Neural cell (in vitro differentiated cells): ENCODE measurements around the gene BIK. TPM values are rescaled to one million over a fixed set of nuclear protein-coding genes. Genes with fewer than 3 reads are reported as not detected.
A peak's percentile ranks its signal among the peaks of the same experiment; 100 is the strongest.

Experiments used
- H2AFZ ChIP-seq: fragments of 200-600, 300-800 bp; sonication (generic), shearing (Covaris generic); 2 replicates; pipeline ENCODE4 v1.6.0; 2014; ENCODE audit warnings: low read depth, mild to moderate bottlenecking, antibody characterized with exemption, low read length, moderate library complexity
- H3F3A ChIP-seq: fragments of 200-600 bp; shearing (Covaris generic); 2 replicates; pipeline ENCODE4 v1.6.1; 2016; ENCODE audit warnings: mild to moderate bottlenecking, moderate library complexity, mixed read lengths, antibody characterized with exemption, low read length; ENCODE audit not compliant: insufficient read depth, poor library complexity, severe bottlenecking
- H3K27ac ChIP-seq: fragments of 200-600, 300-800 bp; sonication (generic), shearing (Covaris generic); 2 replicates; pipeline ENCODE4 v1.5.1; 2014; ENCODE audit warnings: mild to moderate bottlenecking, low read length, moderate library complexity
- H3K27me3 ChIP-seq: fragments of 300-800, 200-600 bp; sonication (generic), shearing (Covaris generic); 2 replicates; pipeline ENCODE4 v1.6.0; 2014; ENCODE audit warnings: mild to moderate bottlenecking, low read depth, low read length, moderate library complexity; ENCODE audit not compliant: insufficient read depth
- H3K36me3 ChIP-seq: fragments of 300-800, 200-600 bp; sonication (generic), shearing (Covaris generic); 2 replicates; pipeline ENCODE4 v1.5.1; 2014; ENCODE audit warnings: mild to moderate bottlenecking, antibody characterized with exemption, low read length, moderate library complexity; ENCODE audit not compliant: insufficient read depth
- H3K4me2 ChIP-seq: fragments of 300-800, 200-600 bp; sonication (generic), shearing (Covaris generic); 2 replicates; pipeline ENCODE4 v1.6.0; 2014; ENCODE audit warnings: mild to moderate bottlenecking, low read length
- H3K4me3 ChIP-seq: fragments of 300-800, 200-600 bp; sonication (generic), shearing (Covaris generic); 2 replicates; pipeline ENCODE4 v1.5.1; 2014; ENCODE audit warnings: mild to moderate bottlenecking, low read length, moderate library complexity
- H3K79me2 ChIP-seq: fragments of 200-600 bp; shearing (Covaris generic); replicated peaks from 2 replicates; pipeline ENCODE4 v1.6.0; 2014; ENCODE audit warnings: mild to moderate bottlenecking, low read length, moderate library complexity; ENCODE audit not compliant: insufficient read depth
- H3K9ac ChIP-seq: fragments of 300-800, 200-600 bp; sonication (generic), shearing (Covaris generic); 2 replicates; pipeline ENCODE4 v1.6.1; 2016; ENCODE audit warnings: mild to moderate bottlenecking, low read length, mixed read lengths
- H3K9me2 ChIP-seq: fragments of 200-600 bp; shearing (Covaris generic); 2 replicates; pipeline ENCODE4 v1.6.1; 2016; ENCODE audit warnings: mild to moderate bottlenecking, low read length, mixed read lengths; ENCODE audit not compliant: insufficient read depth
- H3K9me3 ChIP-seq: fragments of 200-600, 300-800 bp; sonication (generic), shearing (Covaris generic); 2 replicates; pipeline ENCODE4 v1.6.1; 2016; ENCODE audit warnings: mild to moderate bottlenecking, mixed run types, low read length, moderate library complexity, mixed read lengths
- H4K20me1 ChIP-seq: fragments of 200-600 bp; shearing (Covaris generic); 2 replicates; pipeline ENCODE4 v1.6.1; 2016; ENCODE audit warnings: mild to moderate bottlenecking, mixed run types; ENCODE audit not compliant: insufficient read depth
- CTCF ChIP-seq: fragments of 450-650 bp; IDR thresholded peaks from 2 replicates; pipeline ENCODE4 v1.5.1; 2014; ENCODE audit warnings: antibody characterized with exemption, mild to moderate bottlenecking, moderate library complexity; ENCODE audit not compliant: poor library complexity, severe bottlenecking
- EP300 ChIP-seq: fragments of 450-650 bp; conservative IDR thresholded peaks from 2 replicates; pipeline ENCODE4 v1.6.1; 2014; ENCODE audit warnings: antibody characterized with exemption, mild to moderate bottlenecking, moderate library complexity; ENCODE audit not compliant: poor library complexity, severe bottlenecking
- EZH2 ChIP-seq: fragments of 200-600, 300-800 bp; shearing (Covaris generic), sonication (generic); IDR thresholded peaks from 2 replicates; pipeline ENCODE4 v1.6.1; 2014; ENCODE audit warnings: antibody characterized with exemption, low read length, borderline replicate concordance, mild to moderate bottlenecking; ENCODE audit not compliant: insufficient read depth, poor library complexity, severe bottlenecking
- MXI1 ChIP-seq: fragments of 450-650 bp; conservative IDR thresholded peaks from 2 replicates; pipeline ENCODE4 v1.6.1; 2014; ENCODE audit warnings: antibody characterized with exemption, mild to moderate bottlenecking; ENCODE audit not compliant: poor library complexity, severe bottlenecking
- POLR2AphosphoS5 ChIP-seq: IDR thresholded peaks from 2 replicates; pipeline ENCODE4 v1.6.1; 2012
- RAD21 ChIP-seq: fragments of 450-650 bp; conservative IDR thresholded peaks from 2 replicates; pipeline ENCODE4 v1.6.1; 2014; ENCODE audit warnings: antibody characterized with exemption, mild to moderate bottlenecking, moderate library complexity
- REST ChIP-seq: IDR thresholded peaks from 2 replicates; pipeline ENCODE4 v1.6.1; 2012; ENCODE audit warnings: borderline replicate concordance
- SMC3 ChIP-seq: fragments of 450-650 bp; conservative IDR thresholded peaks from 2 replicates; pipeline ENCODE4 v1.6.1; 2014; ENCODE audit warnings: antibody characterized with exemption, mild to moderate bottlenecking, moderate library complexity; ENCODE audit not compliant: poor library complexity
- TAF1 ChIP-seq: IDR thresholded peaks from 2 replicates; pipeline ENCODE4 v1.6.1; 2012; ENCODE audit warnings: low read depth
- polyA minus RNA-seq: library from RNA; depleted of rRNA, polyadenylated mRNA; stranded (reverse); fragments of >200 nt; gene quantifications from 2 replicates; pipeline ENCODE4 v1.2.3, GENCODE V29; 2014
- polyA plus RNA-seq: library from polyadenylated mRNA; depleted of rRNA; stranded (reverse); fragments of >200 nt; gene quantifications from 2 replicates; pipeline ENCODE4 v1.2.3, GENCODE V29; 2014

Gene BIK
- polyA plus RNA-seq, result 1.5 and 3.1 TPM in 2 replicates
- polyA minus RNA-seq, result 1.5 TPM in 1 of 2 replicates, not detected in the other

- peak within 1 kb of the TSS; percentile 36 for H3K9ac ChIP-seq
- H3K4me2 ChIP-seq, result peak within 1 kb of the TSS; percentile 39
- H3K9me2 ChIP-seq, result no peaks in the 10 kb centered on the region
- no peak for TF ChIP-seq TAF1
- TF ChIP-seq CTCF, result peak; percentile 32
- no peak for TF ChIP-seq SMC3
- TF ChIP-seq MXI1, result no peak
- peak; percentile 49 for TF ChIP-seq POLR2AphosphoS5
- TF ChIP-seq RAD21, result no peak
- TF ChIP-seq REST, result no peak
- no peak for TF ChIP-seq EZH2
- no peak for TF ChIP-seq EP300
- no peak within 1 kb of the TSS for H2AFZ ChIP-seq
- no peaks in the 10 kb centered on the region for H3K9me3 ChIP-seq
- no peaks in the 10 kb centered on the region for H3K79me2 ChIP-seq
- H3K27me3 ChIP-seq, result peaks cover 35% of the 10 kb centered on the region
- no peaks in the 10 kb centered on the region for H3F3A ChIP-seq
- H3K4me3 ChIP-seq, result peak within 1 kb of the TSS; percentile 80
- H3K27ac ChIP-seq, result no peak within 1 kb of the TSS
- H3K36me3 ChIP-seq, result no peaks in the 10 kb centered on the region
- no peaks in the 10 kb centered on the region for H4K20me1 ChIP-seq
Measured at GRCh38 chr22:43110444-43110926, at the start of gene BIK. BIK (plus strand) TSS chr22:43110750; CDS start chr22:43124023, 13,273 bp downstream.

- Histone ChIP-seq H3K9ac (no peak overlapping the region), H2AFZ (no peak overlapping the region), H3K9me2 (no peaks in the 10 kb centered on the region), H3K27me3 (no peaks in the 10 kb centered on the region), H3K36me3 (no peaks in the 10 kb centered on the region), H3K27ac (no peak overlapping the region), H4K20me1 (no peaks in the 10 kb centered on the region), H3K9me3 (no peaks in the 10 kb centered on the region), H3F3A (no peaks in the 10 kb centered on the region), H3K4me3 (no peak overlapping the region), H3K79me2 (no peaks in the 10 kb centered on the region), H3K4me2 (no peak overlapping the region)
- TF ChIP-seq REST (no peak), EZH2 (no peak), SMC3 (no peak), CTCF (no peak), RAD21 (no peak), POLR2AphosphoS5 (no peak), MXI1 (no peak), EP300 (no peak), TAF1 (no peak)
Measured at GRCh38 chr22:43066134-43066533, 44.4 kb upstream of the BIK start.
